Astrocyte of the spinal cord (primary cell): ENCODE measurements around the gene PRIM2.
"Not testable (repeated sequence)": the region's sequence is repeated elsewhere in the genome, so short reads cannot be mapped to it uniquely, and the experiment has no call there.

Experiments used
- DNase-seq: peaks from one replicate; pipeline ENCODE4 v3.0.0; 2011; ENCODE audit warnings: low read depth, low spot score
- H3K4me3 ChIP-seq: 2 replicates; pipeline ENCODE4 v1.5.1; 2011; ENCODE audit warnings: low read depth, mild to moderate bottlenecking, low read length, moderate library complexity
- in situ Hi-C: cut with HindIII; loops from 2 replicates; pipeline ENCODE4 v1.10.0; 2017; ENCODE audit warnings: low sequenced_read_pairs
- TF ChIP-seq, protein P1 (sequence below): IDR thresholded peaks from 2 replicates; pipeline ENCODE4 v1.5.1; 2012; ENCODE audit warnings: low read depth, mild to moderate bottlenecking, low read length, inconsistent platforms

PRIM2 gene

DNA sequence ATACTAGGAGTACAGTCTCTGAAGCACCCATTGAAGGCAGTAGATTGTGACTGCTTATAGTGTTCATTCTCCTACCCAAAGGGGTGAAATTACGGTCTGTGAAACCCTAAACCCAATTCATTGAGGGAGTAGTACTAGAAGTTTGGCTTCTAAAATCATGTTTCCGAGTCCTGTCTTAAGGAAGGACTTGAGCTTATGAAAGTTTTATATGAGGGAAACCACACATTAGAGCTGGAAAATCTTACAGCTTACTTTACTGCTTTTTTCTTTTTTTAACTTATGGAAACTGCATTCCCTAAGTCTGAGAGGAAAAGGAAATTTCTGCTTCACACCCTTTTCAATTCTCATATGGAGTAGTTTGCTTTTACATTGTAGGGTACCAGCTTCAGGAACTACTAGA lies 38.4 kb upstream of the PRIM2 start:
- H3K4me3 ChIP-seq: no peak overlapping the region
- TF ChIP-seq, protein P1, sequence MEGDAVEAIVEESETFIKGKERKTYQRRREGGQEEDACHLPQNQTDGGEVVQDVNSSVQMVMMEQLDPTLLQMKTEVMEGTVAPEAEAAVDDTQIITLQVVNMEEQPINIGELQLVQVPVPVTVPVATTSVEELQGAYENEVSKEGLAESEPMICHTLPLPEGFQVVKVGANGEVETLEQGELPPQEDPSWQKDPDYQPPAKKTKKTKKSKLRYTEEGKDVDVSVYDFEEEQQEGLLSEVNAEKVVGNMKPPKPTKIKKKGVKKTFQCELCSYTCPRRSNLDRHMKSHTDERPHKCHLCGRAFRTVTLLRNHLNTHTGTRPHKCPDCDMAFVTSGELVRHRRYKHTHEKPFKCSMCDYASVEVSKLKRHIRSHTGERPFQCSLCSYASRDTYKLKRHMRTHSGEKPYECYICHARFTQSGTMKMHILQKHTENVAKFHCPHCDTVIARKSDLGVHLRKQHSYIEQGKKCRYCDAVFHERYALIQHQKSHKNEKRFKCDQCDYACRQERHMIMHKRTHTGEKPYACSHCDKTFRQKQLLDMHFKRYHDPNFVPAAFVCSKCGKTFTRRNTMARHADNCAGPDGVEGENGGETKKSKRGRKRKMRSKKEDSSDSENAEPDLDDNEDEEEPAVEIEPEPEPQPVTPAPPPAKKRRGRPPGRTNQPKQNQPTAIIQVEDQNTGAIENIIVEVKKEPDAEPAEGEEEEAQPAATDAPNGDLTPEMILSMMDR: no peak
- DNase-seq: no peak
- in situ Hi-C loops: no loop called here

DNA sequence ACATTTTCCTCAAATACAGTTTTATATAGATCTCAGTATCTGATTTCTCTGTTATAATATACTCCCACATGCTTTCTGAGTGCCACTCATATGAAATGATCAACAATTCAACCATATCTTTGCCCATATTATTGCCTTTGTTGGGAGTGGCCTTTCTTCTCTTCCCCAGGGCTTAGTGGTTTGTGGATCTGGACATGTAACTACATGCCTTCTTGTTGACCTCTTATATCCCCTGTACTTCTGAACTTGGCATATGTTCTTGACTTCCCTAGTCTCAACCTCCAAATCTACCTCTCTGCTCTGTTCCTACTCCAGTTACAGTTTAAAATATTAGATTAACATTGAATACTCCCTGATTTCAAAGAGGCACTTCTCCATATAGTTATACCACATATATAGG lies 34.3 kb upstream of the PRIM2 start:
- H3K4me3 ChIP-seq: no peak overlapping the region
- TF ChIP-seq, protein P1: no peak
- no peak for DNase-seq
- in situ Hi-C loops: no loop called here

DNA sequence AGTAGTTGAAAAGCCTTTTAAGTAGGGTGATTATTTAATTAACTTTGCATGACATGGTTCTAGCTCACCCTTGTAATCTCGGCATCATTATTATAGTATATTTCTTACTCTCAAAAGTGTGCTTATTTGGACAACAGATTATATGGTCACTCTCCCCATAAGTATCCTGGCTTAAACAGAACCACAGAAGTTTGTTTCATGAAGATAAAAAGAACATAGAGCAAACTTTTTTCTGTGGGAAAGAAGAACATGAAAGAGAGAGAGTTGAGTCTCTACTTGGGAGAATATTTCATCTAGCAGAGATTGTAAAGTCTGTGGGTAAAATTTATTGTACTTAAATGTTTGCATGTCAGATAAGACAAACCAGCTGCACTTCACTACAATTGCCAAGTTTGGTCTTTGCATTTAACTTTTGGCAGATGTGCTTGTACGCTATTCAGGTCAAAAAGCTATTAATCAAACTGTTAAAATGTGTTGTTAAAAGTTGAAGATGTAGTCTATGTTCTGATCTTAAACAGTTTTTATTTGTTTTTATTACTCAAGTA lies 33.4 kb upstream of the PRIM2 start:
- TF ChIP-seq, protein P1: no peak
- in situ Hi-C loops: no loop called here
- H3K4me3 ChIP-seq: no peak overlapping the region
- DNase-seq: no peak

DNA sequence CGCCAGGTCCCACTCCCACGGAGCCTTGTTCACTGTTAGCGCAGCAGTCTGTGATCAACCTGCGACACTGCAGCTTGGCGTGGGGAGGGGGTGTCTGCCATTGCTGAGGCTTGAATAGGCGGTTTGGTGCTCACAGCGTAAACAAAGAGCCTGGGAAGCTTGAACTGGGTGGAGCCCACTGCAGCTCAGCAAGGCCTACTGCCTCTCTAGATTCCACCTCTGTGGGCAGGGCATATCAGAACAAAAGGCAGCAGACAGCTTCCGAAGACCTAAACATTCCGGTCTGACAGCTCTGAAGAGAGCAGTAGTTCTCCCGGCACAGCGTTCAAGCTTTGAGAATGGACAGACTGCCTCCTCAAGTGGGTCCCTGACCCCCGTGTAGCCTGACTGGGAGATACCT lies 29.3 kb upstream of the PRIM2 start:
- H3K4me3 ChIP-seq, in situ Hi-C loops, DNase-seq: not testable (repeated sequence)

DNA sequence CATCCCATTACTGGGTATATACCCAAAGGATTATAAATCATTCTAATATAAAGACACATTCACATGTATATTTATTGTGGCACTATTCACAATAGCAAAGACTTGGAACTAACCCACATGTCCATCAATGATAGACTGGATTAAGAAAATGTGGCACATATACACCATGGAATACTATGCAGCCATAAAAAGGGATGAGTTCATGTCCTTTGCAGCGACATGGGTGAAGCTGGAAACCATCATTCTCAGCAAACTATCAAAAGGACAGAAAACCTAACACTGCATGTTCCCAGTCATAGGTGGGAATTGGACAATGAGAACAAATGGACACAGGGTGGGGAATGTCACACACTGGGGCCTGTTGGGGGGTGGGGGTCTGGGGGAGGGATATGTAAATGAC lies 24.0 kb upstream of the PRIM2 start:
- H3K4me3 ChIP-seq, in situ Hi-C loops, DNase-seq: not testable (repeated sequence)

DNA sequence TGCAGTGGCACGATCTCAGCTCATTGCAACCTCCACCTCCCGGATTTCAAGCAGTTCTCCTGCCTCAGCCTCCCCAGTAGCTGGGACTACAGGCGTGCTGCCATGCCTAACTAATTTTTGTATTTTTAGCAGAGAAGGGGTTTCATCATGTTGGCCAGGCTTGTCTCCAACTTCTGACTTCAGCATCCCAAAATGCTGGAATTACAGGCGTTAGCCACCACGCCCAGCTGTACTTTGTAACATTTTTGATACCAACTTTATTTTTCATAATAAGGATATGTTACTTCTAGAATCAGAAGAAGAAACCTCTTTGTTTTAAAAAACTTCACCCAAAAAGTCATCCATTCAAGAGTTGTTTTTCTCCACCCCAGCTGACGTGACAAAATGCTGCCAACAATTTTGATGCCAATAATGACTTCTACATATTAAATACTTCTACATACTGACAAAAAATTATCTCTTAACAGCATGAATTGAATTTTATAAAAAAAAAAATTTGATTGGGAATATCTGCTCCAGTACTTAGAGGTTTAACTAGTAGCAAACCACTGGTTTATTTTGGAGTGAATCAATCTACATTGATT lies 22.5 kb upstream of the PRIM2 start:
- TF ChIP-seq, protein P1: no peak
- in situ Hi-C loops: no loop called here
- no peak for DNase-seq

DNA sequence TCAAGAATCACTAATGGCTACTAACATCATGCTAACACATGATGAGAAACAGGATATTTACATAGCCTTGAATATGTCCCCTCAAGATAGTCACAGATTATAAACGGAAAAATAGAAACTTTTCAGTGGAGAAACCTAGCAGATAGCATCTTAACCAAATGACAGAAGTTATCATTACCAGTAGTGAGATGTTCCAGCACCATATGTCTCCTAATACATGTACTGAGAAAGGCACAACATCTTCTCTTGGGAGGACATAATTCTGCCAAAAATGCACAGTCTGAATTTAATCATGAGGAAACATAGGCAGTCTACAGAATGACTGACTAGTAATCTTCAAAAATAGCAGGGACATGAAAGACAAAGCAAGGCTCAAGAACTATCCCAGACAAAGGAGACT lies 19.9 kb upstream of the PRIM2 start:
- TF ChIP-seq, protein P1: no peak

More for the DNA sequence above, 22.5 kb upstream of the PRIM2 start:
- no peak overlapping the region for H3K4me3 ChIP-seq

DNA sequence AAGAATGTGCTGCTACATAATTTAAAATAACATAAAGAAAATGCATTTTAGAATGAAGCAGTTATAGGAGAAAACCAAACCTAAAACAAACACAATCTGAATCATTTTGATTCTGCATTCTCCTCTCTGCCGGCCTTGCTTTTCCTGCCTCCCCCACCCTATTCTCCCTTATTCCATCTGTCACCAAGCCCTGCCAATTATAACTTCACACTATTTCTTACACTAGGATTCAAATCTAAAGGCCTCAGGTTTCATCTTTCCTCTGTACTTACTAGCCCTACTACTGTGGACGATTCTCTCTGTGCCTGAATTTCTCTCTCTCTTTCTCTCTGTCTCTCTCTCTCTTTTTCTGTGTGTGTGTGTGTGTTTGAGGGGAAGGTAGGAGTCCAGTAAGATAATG lies 18.7 kb upstream of the PRIM2 start:
- in situ Hi-C loops: no loop called here
- H3K4me3 ChIP-seq: no peak overlapping the region
- TF ChIP-seq, protein P1: no peak
- DNase-seq: no peak

More for the DNA sequence above, 19.9 kb upstream of the PRIM2 start:
- in situ Hi-C loops: no loop called here
- DNase-seq: no peak
- H3K4me3 ChIP-seq: no peak overlapping the region
